ENCODE measurements around the gene KCNK2. TPM values are rescaled to one million over a fixed set of nuclear protein-coding genes. Genes with fewer than 3 reads are reported as not detected.

KCNK2 gene
- total and polyA plus RNA-seq, 2 of the 4 experiments (the other 2 are of a cell fraction) = 45.9 to 86.9 TPM

GRCh38 chr1:215044151-215044550 lies 38.4 kb upstream of the KCNK2 start:
- in situ Hi-C loops (cut with MboI; ENCODE audit: low sequenced_read_pairs) = no loop called here
- Histone ChIP-seq H3K27me3 (ENCODE audit: control insufficient read depth, insufficient read depth, low read length) (no peaks in the 10 kb centered on the region), H3K9ac (ENCODE audit: low read depth, low read length) (no peak overlapping the region), H2AK9ac (replicated peaks; ENCODE audit: low read depth, low read length, poor library complexity) (no peak overlapping the region), H3K9me1 (ENCODE audit: insufficient read depth, low read length) (no peaks in the 10 kb centered on the region), H3K14ac (replicated peaks; ENCODE audit: low read depth, low read length) (no peak overlapping the region), H3K9me3 (ENCODE audit: control insufficient read depth, insufficient read depth, low read length) (0 out of 2 replicates have a peak, but pooled peaks cover 4% of the 10 kb centered on the region), H2BK20ac (ENCODE audit: low read depth, low read length) (no peak overlapping the region), H3K36me3 (ENCODE audit: control insufficient read depth, insufficient read depth, low read length) (no peaks in the 10 kb centered on the region), H4K20me1 (ENCODE audit: insufficient read depth, low read length) (no peaks in the 10 kb centered on the region), H3K4me3 (ENCODE audit: insufficient read depth, low read depth, low read length) (no peak overlapping the region), H3K4me2 (ENCODE audit: low read depth, low read length) (no peak overlapping the region), H2BK15ac (ENCODE audit: low read depth, low read length) (no peak overlapping the region), H4K91ac (ENCODE audit: insufficient read depth, low read depth, low read length) (no peak overlapping the region), H3K4ac (ENCODE audit: low read depth, low read length) (no peak overlapping the region), H3K79me1 (ENCODE audit: low read depth in 1 of 2, low read length in 2 of 2) (no peaks in the 10 kb centered on the region), H2BK120ac (ENCODE audit: low read depth, low read length) (no peak overlapping the region), H2AFZ (replicated peaks; ENCODE audit: low read length, poor library complexity) (no peak overlapping the region), H2AK5ac (ENCODE audit: low read depth, low read length) (no peak overlapping the region), H4K5ac (ENCODE audit: low read depth, low read length) (no peak overlapping the region), H3K27ac (ENCODE audit: insufficient read depth, low read length) (no peak overlapping the region), H3K4me1 (ENCODE audit: control insufficient read depth, insufficient read depth, low read length) (no peaks in the 10 kb centered on the region), H4K8ac (ENCODE audit: low read depth in 2 of 2, low read length in 2 of 2) (no peak overlapping the region), H3K56ac (ENCODE audit: extremely low read depth, insufficient read depth, low read length) (no peak overlapping the region), H2BK5ac (ENCODE audit: low read depth, low read length, poor library complexity, severe bottlenecking) (no peak overlapping the region), H3K18ac (ENCODE audit: low read depth, low read length) (no peak overlapping the region), H3K23ac (ENCODE audit: low read depth, low read length) (no peak overlapping the region)
- intact Hi-C loops (cut with micrococcal nuclease) = no loop called here
- DNase-seq (no peak), ATAC-seq (ENCODE audit: low read depth) (no peak)
- TF ChIP-seq MXI1 (IDR thresholded peaks at IDR 0.05; ENCODE audit: borderline replicate concordance, low read depth, low read length) = no peak
- no peak for TF ChIP-seq RFX5 (IDR thresholded peaks at IDR 0.05; ENCODE audit: low read depth, low read length)
- TF ChIP-seq CHD1 (IDR thresholded peaks at IDR 0.05; ENCODE audit: low read depth, low read length) = no peak
- no peak for TF ChIP-seq RCOR1 (IDR thresholded peaks at IDR 0.05; ENCODE audit: insufficient replicate concordance, low read length)
- TF ChIP-seq SMC3 (IDR thresholded peaks at IDR 0.05; ENCODE audit: low read depth, low read length) = no peak
- no peak for TF ChIP-seq NFE2L2 (IDR thresholded peaks at IDR 0.05; ENCODE audit: low read depth, low read length)
- no peak for TF ChIP-seq CEBPB (IDR thresholded peaks at IDR 0.05; ENCODE audit: low read depth, low read length)
- TF ChIP-seq MAZ (IDR thresholded peaks at IDR 0.05; ENCODE audit: borderline replicate concordance, low read depth, low read length) = no peak
- TF ChIP-seq POLR2A (IDR thresholded peaks at IDR 0.05; ENCODE audit: low read depth, low read length) = no peak
- TF ChIP-seq BHLHE40 (IDR thresholded peaks at IDR 0.05; ENCODE audit: low read depth, low read length) = no peak
- TF ChIP-seq ELK1 (IDR thresholded peaks at IDR 0.05; ENCODE audit: borderline replicate concordance, low read depth, low read length) = no peak
- no peak for TF ChIP-seq USF2 (IDR thresholded peaks at IDR 0.05; ENCODE audit: low read depth, low read length)
- POLR2A ChIA-PET (ENCODE audit: unreplicated experiment) = no interaction called here
- dilution Hi-C loops (cut with HindIII; ENCODE audit: low sequenced_read_pairs, unreplicated experiment) = no loop called here
- WGBS, 2 experiments (ENCODE audit: extremely low coverage in 2 of 2, insufficient read length in 1 of 2) = no CpG with 5 or more reads among the region's 3 CpGs
- BruUV-seq (replicated peaks) = no TSS peak
- CTCF ChIA-PET = no interaction called here
